ENCODE results near the gene TMEM125. TPM values are rescaled to one million over a fixed set of nuclear protein-coding genes. Genes with fewer than 3 reads are reported as not detected.
A peak's percentile ranks its signal among the peaks of the same experiment; 100 is the strongest.

The TMEM125 gene
- polyA plus RNA-seq, 3 donors, result not detected

DNA sequence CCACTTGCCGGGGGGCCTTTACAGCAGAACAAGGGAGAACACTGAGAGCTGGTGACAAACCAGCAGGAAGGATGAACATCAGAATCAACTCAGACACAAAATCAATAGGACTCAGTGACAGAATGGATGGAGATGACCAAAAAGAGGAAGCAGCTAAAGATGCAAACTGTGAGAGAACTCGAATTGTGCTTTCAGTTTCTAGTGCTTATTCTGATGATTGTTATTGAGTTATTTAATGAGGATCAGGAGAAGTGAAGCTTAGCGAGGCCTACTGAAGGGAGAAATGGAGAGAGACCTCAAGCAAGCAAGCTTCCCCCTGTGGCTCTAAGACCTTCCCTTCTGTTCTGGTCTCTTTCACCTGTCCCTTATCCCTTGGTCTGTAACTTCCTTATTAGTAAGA is 30.3 kb upstream of the TMEM125 start:
- Mint-ChIP-seq H3K4me1 (peaks cover 12% of the 10 kb centered on the region), H3K27me3 (ENCODE audit: low read depth in 3 of 3) (peaks cover 0 to 2% (median 1%) of the 10 kb centered on the region in 3 donors), H3K4me3 (peak overlapping the region in 1 of 2 donors; percentile 39), H3K36me3 (no peaks in the 10 kb centered on the region), H3K27ac (peak overlapping the region in 4 of 7 donors; percentile 9 to 68 (median 51)), H3K9me3 (no peaks in the 10 kb centered on the region)
- Histone ChIP-seq H3K36me3 (replicated peaks in 1 of 2; ENCODE audit: control insufficient read depth in 1 of 2, insufficient read depth in 2 of 2, low read length in 2 of 2) (no peaks in the 10 kb centered on the region), H3K9ac (ENCODE audit: insufficient read depth, low read length, poor library complexity, severe bottlenecking) (peak overlapping the region; percentile 18), H3K79me2 (ENCODE audit: insufficient read depth, low read length) (no peaks in the 10 kb centered on the region), H3K4me1 (ENCODE audit: control insufficient read depth in 1 of 2, insufficient read depth in 2 of 2, low read length in 2 of 2) (peaks cover 0 to 8% of the 10 kb centered on the region in 2 donors), H4K20me1 (ENCODE audit: insufficient read depth, low read length) (no peaks in the 10 kb centered on the region), H2AFZ (ENCODE audit: insufficient read depth, low read depth, low read length, poor library complexity, severe bottlenecking) (peak overlapping the region; percentile 50), H3K4me2 (replicated peaks; ENCODE audit: extremely low read depth, low read length, poor library complexity, severe bottlenecking) (peak overlapping the region; percentile 43), H3K4me3 (replicated peaks in 1 of 3; ENCODE audit: low read depth in 2 of 3, low read length in 3 of 3) (no peak overlapping the region), H3K27me3 (ENCODE audit: control insufficient read depth in 2 of 2, insufficient read depth in 2 of 2, low read length in 2 of 2) (no peaks in the 10 kb centered on the region), H3K27ac (ENCODE audit: low read depth in 1 of 2, low read length in 2 of 2) (peak overlapping the region in 1 of 2 donors; percentile 58), H3K9me3 (replicated peaks in 1 of 2; ENCODE audit: control insufficient read depth in 1 of 2, insufficient read depth in 1 of 2, low read length in 2 of 2) (no peaks in the 10 kb centered on the region)
- peak; percentile 26 to 41 (median 32) for DNase-seq
- intact Hi-C loops (cut with micrococcal nuclease), result no loop called here
- 0% methylated on average over 1 of the region's 3 CpGs for WGBS (ENCODE audit: insufficient coverage)
- TF ChIP-seq, protein P1, sequence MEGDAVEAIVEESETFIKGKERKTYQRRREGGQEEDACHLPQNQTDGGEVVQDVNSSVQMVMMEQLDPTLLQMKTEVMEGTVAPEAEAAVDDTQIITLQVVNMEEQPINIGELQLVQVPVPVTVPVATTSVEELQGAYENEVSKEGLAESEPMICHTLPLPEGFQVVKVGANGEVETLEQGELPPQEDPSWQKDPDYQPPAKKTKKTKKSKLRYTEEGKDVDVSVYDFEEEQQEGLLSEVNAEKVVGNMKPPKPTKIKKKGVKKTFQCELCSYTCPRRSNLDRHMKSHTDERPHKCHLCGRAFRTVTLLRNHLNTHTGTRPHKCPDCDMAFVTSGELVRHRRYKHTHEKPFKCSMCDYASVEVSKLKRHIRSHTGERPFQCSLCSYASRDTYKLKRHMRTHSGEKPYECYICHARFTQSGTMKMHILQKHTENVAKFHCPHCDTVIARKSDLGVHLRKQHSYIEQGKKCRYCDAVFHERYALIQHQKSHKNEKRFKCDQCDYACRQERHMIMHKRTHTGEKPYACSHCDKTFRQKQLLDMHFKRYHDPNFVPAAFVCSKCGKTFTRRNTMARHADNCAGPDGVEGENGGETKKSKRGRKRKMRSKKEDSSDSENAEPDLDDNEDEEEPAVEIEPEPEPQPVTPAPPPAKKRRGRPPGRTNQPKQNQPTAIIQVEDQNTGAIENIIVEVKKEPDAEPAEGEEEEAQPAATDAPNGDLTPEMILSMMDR (IDR thresholded peaks at IDR 0.05), result no peak

DNA sequence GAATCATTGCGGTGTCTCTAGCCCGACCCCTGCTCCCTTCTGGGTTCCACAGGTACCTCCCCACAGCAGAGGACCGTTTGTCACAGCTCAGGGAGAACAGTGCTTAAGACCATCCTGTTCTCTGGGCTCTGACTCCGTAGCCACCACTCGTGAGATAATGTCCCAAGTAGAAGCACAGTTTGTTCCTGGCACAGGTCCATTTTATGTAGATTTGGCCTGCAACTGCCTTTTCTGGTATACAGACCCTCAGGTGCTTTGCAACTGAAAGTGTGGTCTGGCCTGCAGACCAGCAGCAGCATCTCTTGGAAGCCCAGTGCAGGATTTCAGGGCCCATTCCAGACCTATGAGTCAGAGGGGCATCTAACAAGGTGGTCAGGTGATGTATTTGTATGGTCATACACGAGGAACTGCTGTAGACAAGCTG is 28.4 kb upstream of the TMEM125 start:
- Histone ChIP-seq H3K4me1 (ENCODE audit: control insufficient read depth in 1 of 2, insufficient read depth in 2 of 2, low read length in 2 of 2) (peaks cover 0 to 8% of the 10 kb centered on the region in 2 donors), H3K4me2 (replicated peaks; ENCODE audit: extremely low read depth, low read length, poor library complexity, severe bottlenecking) (no peak overlapping the region), H3K27ac (ENCODE audit: low read depth in 1 of 2, low read length in 2 of 2) (no peak overlapping the region), H3K36me3 (replicated peaks in 1 of 2; ENCODE audit: control insufficient read depth in 1 of 2, insufficient read depth in 2 of 2, low read length in 2 of 2) (no peaks in the 10 kb centered on the region), H2AFZ (ENCODE audit: insufficient read depth, low read depth, low read length, poor library complexity, severe bottlenecking) (no peak overlapping the region), H3K9ac (ENCODE audit: insufficient read depth, low read length, poor library complexity, severe bottlenecking) (no peak overlapping the region), H3K79me2 (ENCODE audit: insufficient read depth, low read length) (no peaks in the 10 kb centered on the region), H3K9me3 (replicated peaks in 1 of 2; ENCODE audit: control insufficient read depth in 1 of 2, insufficient read depth in 1 of 2, low read length in 2 of 2) (no peaks in the 10 kb centered on the region), H3K4me3 (replicated peaks in 1 of 3; ENCODE audit: low read depth in 2 of 3, low read length in 3 of 3) (no peak overlapping the region), H4K20me1 (ENCODE audit: insufficient read depth, low read length) (no peaks in the 10 kb centered on the region), H3K27me3 (ENCODE audit: control insufficient read depth in 2 of 2, insufficient read depth in 2 of 2, low read length in 2 of 2) (no peaks in the 10 kb centered on the region)
- H3K27me3 Mint-ChIP-seq (ENCODE audit: low read depth in 3 of 3), result peaks cover 0 to 2% (median 1%) of the 10 kb centered on the region in 3 donors
- peaks cover 0 to 2% (median 0%) of the 10 kb centered on the region in 7 donors for H3K9me3 Mint-ChIP-seq
- peaks cover 12% of the 10 kb centered on the region for H3K4me1 Mint-ChIP-seq
- TF ChIP-seq, protein P1 (IDR thresholded peaks at IDR 0.05), result no peak
- 70% methylated on average over 3 of the region's 6 CpGs for WGBS (ENCODE audit: insufficient coverage)
- no peak overlapping the region for H3K27ac Mint-ChIP-seq
- H3K36me3 Mint-ChIP-seq, result no peaks in the 10 kb centered on the region
- intact Hi-C loops (cut with micrococcal nuclease), result no loop called here
- no peak overlapping the region for H3K4me3 Mint-ChIP-seq
- no peak for DNase-seq

All from CD14-positive monocyte (primary cell).